GM12872 (cell line): ENCODE results near the gene AFF2.

Experiments used
- CTCF ChIP-seq: IDR thresholded peaks from 3 replicates; pipeline ENCODE4 v1.5.1; 2011; ENCODE audit warnings: low read depth, mild to moderate bottlenecking, low read length, moderate library complexity; ENCODE audit not compliant: insufficient read depth

AFF2 gene

GRCh38 chrX:148938348-148938747 lies 437.9 kb downstream of the AFF2 start:
- TF ChIP-seq CTCF = no peak

GRCh38 chrX:148940411-148940996 lies 440.1 kb downstream of the AFF2 start:
- no peak for TF ChIP-seq CTCF

- no peak for TF ChIP-seq CTCF
Observed at GRCh38 chrX:148942754-148943153, 442.3 kb downstream of the AFF2 start.

- no peak for TF ChIP-seq CTCF
Observed at GRCh38 chrX:148947399-148947975, 447.1 kb downstream of the AFF2 start.

- TF ChIP-seq CTCF = no peak
Observed at GRCh38 chrX:148956352-148956751, 455.9 kb downstream of the AFF2 start.

GRCh38 chrX:148958901-148959300 lies 458.5 kb downstream of the AFF2 start:
- no peak for TF ChIP-seq CTCF

GRCh38 chrX:148960060-148960459 lies 459.6 kb downstream of the AFF2 start:
- no peak for TF ChIP-seq CTCF

GRCh38 chrX:148961985-148962384 lies 461.6 kb downstream of the AFF2 start:
- no peak for TF ChIP-seq CTCF
